ENCODE measurements around the gene GATM. TPM values are rescaled to one million over a fixed set of nuclear protein-coding genes. Genes with fewer than 3 reads are reported as not detected.
A peak's percentile ranks its signal among the peaks of the same experiment; 100 is the strongest.

GATM gene
- 1,000 to 10,000 TPM; 1,064 to 1,447 TPM for total RNA-seq

- Histone ChIP-seq H3K9me3 (no peaks in the 10 kb centered on the region), H3K27ac (peak within 1 kb of the TSS; percentile 88 to 94 (median 93)), H3K36me3 (replicated peaks in 1 of 2; ENCODE audit: insufficient read depth in 1 of 2, low read depth in 2 of 2) (peaks cover 0 to 3% of the 10 kb centered on the region in 2 donors), H3K4me3 (peak within 1 kb of the TSS; percentile 64 to 97), H3K4me1 (peaks cover 53% of the 10 kb centered on the region), H3K27me3 (no peaks in the 10 kb centered on the region)
- ATAC-seq (peak; percentile 84), DNase-seq (peak; percentile 80 to 86 (median 83))
- WGBS, 2 donors: 0 to 1% methylated on average over 15 to 76 of the region's 87 CpGs
- intact Hi-C loops (cut with DNase I): no loop called here
- peak in 4 of 7 experiments; percentile 28 to 43 (median 42) for TF ChIP-seq CTCF (IDR thresholded peaks at IDR 0.05)
- TF ChIP-seq POLR2A (IDR thresholded peaks at IDR 0.05): peak; percentile 75 to 90 (median 88)
These were observed at the start of gene GATM for GRCh38 chr15:45378149-45378912. GATM (minus strand) TSS chr15:45378544; CDS start chr15:45378453, 91 bp downstream.

GRCh38 chr15:45427085-45427484 lies 48.7 kb upstream of the GATM start:
- no peak overlapping the region for H3K4me3 ChIP-seq
- peaks cover 16% of the 10 kb centered on the region for H3K4me1 ChIP-seq
- H3K27me3 ChIP-seq: no peaks in the 10 kb centered on the region
- no peak for ATAC-seq
- H3K9me3 ChIP-seq: no peaks in the 10 kb centered on the region
- no peak for DNase-seq
- TF ChIP-seq POLR2A (IDR thresholded peaks at IDR 0.05): no peak
- no peak for TF ChIP-seq CTCF (IDR thresholded peaks at IDR 0.05)
- no peak overlapping the region for H3K27ac ChIP-seq
- 84 to 89% methylated on average over 11 of the region's 11 CpGs for WGBS, 2 donors
- intact Hi-C loops (cut with DNase I): loop anchor here (5.0 to 10.0 kb wide), 2 partner anchors 35 to 188 kb away; no protein-coding TSS in a partner anchor
- no peaks in the 10 kb centered on the region for H3K36me3 ChIP-seq (replicated peaks in 1 of 2; ENCODE audit: insufficient read depth in 1 of 2, low read depth in 2 of 2)

- H3K9me3 ChIP-seq: no peaks in the 10 kb centered on the region
- no peak overlapping the region for H3K27ac ChIP-seq
- TF ChIP-seq CTCF (IDR thresholded peaks at IDR 0.05): no peak
- TF ChIP-seq POLR2A (IDR thresholded peaks at IDR 0.05): no peak
- peaks cover 2% of the 10 kb centered on the region for H3K4me1 ChIP-seq
- DNase-seq: no peak
- ATAC-seq: no peak
- no peaks in the 10 kb centered on the region for H3K27me3 ChIP-seq
- peaks cover 0 to 3% of the 10 kb centered on the region in 2 donors for H3K36me3 ChIP-seq (replicated peaks in 1 of 2; ENCODE audit: insufficient read depth in 1 of 2, low read depth in 2 of 2)
- WGBS, 2 donors: 83 to 91% methylated on average over 7 of the region's 7 CpGs
- intact Hi-C loops (cut with DNase I): loop anchor here (5.0 to 10.0 kb wide), 2 partner anchors 37 to 190 kb away; no protein-coding TSS in a partner anchor
- no peak overlapping the region for H3K4me3 ChIP-seq
These were observed 46.8 kb upstream of the GATM start for GRCh38 chr15:45425135-45425534.

- Histone ChIP-seq H3K27ac (no peak overlapping the region), H3K9me3 (no peaks in the 10 kb centered on the region), H3K4me1 (no peaks in the 10 kb centered on the region), H3K27me3 (no peaks in the 10 kb centered on the region), H3K4me3 (no peak overlapping the region), H3K36me3 (replicated peaks in 1 of 2; ENCODE audit: insufficient read depth in 1 of 2, low read depth in 2 of 2) (peaks cover 0 to 5% of the 10 kb centered on the region in 2 donors)
- no peak for DNase-seq
- intact Hi-C loops (cut with DNase I): loop anchor here (10.0 kb wide), 1 partner anchor 190 kb away; no protein-coding TSS in a partner anchor
- TF ChIP-seq CTCF (IDR thresholded peaks at IDR 0.05) (no peak), POLR2A (IDR thresholded peaks at IDR 0.05) (no peak)
- no peak for ATAC-seq
- WGBS, 2 donors: 88 to 94% methylated on average over 2 of the region's 2 CpGs
These were observed 46.1 kb upstream of the GATM start for GRCh38 chr15:45424429-45424828.
